Stimulated activated CD4-positive, alpha-beta T cell treated with anti-CD3 and anti-CD28 coated beads, Interleukin-1b, Interleukin-23, amount 100 ng/mL, for 24 hours (primary cell): ENCODE results near the gene MICALL1.

Experiments
- DNase-seq, 4 experiments: peaks; one replicate each; pipeline ENCODE4 v3.0.0-alpha.2; 2020; ENCODE audit warnings: low read depth in 4 of 4, low spot score in 1 of 4

MICALL1 gene

GRCh38 chr22:37905534-37906363, at the start of gene MICALL1:
MICALL1 (plus strand) TSS chr22:37906297; CDS start chr22:37906423, 126 bp downstream.
- DNase-seq: peak; percentile 32 to 69 (median 32)

GRCh38 chr22:37860796-37861421, 45.2 kb upstream of the MICALL1 start:
- DNase-seq: no peak

GRCh38 chr22:37862570-37863325, 43.3 kb upstream of the MICALL1 start:
- DNase-seq: no peak

GRCh38 chr22:37865510-37865909, 40.6 kb upstream of the MICALL1 start:
- DNase-seq: no peak

- DNase-seq: no peak
These were observed 35.8 kb upstream of the MICALL1 start for GRCh38 chr22:37870273-37870672.

- DNase-seq: no peak
These were observed 25.2 kb upstream of the MICALL1 start for GRCh38 chr22:37880668-37881440.

GRCh38 chr22:37884420-37884819, 21.7 kb upstream of the MICALL1 start:
- no peak for DNase-seq

GRCh38 chr22:37887584-37888378, 18.3 kb upstream of the MICALL1 start:
- DNase-seq: no peak

GRCh38 chr22:37891926-37892325, 14.2 kb upstream of the MICALL1 start:
- no peak for DNase-seq

GRCh38 chr22:37892566-37893335, 13.3 kb upstream of the MICALL1 start:
- no peak for DNase-seq

- DNase-seq: no peak
These were observed 12.5 kb upstream of the MICALL1 start for GRCh38 chr22:37893583-37893983.

GRCh38 chr22:37894939-37895670, 11.0 kb upstream of the MICALL1 start:
- no peak for DNase-seq

- DNase-seq: no peak
These were observed 9.9 kb upstream of the MICALL1 start for GRCh38 chr22:37896181-37896592.

GRCh38 chr22:37896939-37897338, 9.2 kb upstream of the MICALL1 start:
- no peak for DNase-seq

- DNase-seq: no peak
These were observed 8.3 kb upstream of the MICALL1 start for GRCh38 chr22:37897807-37898206.

- no peak for DNase-seq
These were observed 7.5 kb upstream of the MICALL1 start for GRCh38 chr22:37898441-37899181.

- DNase-seq: peak in 1 of 4 experiments; percentile 11
These were observed 1.2 kb upstream of the MICALL1 start for GRCh38 chr22:37904572-37905533.
